ENCODE data around the gene RAB37.

Gene RAB37

DNA sequence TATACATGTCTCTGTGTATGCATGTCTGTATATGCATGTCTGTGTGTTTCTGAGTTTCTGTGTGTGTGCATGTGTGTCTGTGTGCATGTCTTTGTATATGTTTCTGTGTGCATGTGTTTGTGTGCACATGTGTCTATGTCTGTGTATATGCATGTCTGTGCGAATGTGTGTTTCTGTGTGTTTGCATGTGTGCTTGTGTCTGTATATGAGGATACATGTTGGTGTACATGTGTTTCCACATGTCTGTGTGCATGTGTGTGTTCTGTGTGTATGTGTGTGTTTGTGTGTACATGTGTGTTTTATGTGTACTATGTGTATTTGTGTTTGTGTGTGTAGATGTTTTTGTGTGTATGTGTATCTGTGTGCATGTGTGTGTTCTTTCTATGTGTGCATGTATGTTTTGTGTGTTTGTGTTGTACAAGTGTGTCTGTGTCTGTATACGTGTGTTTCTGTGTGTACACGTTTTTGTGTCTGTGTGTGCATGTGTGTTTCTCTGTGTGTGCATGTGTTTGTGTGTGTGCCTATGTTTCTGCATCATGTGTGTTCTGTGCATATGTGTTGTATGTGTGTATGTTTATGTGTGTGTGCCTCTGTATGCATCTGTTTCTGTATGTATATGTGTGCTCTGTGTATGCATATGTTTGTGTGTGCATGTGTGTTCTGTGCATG is 8.9 kb upstream of the RAB37 start:
- DNase-seq (ENCODE audit: low spot score) = no peak

DNA sequence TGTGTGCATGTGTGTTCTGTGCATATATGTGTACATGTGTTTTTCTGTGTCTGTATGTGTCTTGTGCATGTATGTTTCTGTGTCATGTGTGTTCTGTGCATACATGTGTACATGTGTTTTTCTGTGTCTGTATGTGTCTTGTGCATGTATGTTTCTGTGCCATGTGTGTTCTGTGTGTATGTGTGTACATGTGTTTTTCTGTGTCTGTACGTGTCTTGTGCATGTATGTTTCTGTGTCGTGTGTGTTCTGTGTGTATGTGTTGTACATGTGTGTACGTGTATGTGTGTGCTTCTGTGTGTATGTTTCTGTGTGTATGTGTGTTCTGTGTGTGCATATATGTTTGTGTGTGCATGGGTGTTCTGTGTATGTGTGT is 8.4 kb upstream of the RAB37 start:
- no peak for DNase-seq (ENCODE audit: low spot score)

DNA sequence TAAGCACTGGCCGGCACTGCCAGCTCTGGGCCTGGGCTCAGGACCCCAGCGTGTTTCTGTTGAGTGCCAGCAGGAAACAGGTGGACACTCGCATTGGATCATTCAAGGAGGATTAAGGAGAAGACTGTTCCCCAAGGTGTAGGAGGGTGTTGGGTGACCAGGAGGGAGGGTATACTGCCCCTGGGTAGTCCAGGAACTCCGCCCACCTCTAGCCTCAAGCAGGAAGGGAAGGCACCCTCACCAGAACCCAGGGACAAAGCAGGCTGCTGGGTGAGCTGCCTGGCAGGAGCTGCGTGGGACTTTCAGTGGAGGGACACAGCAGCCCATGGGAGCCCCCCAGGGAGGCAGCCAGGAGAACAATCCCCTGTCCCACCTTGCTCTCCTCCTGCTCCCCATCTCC is 7.7 kb upstream of the RAB37 start:
- DNase-seq (ENCODE audit: low spot score) = no peak

DNA sequence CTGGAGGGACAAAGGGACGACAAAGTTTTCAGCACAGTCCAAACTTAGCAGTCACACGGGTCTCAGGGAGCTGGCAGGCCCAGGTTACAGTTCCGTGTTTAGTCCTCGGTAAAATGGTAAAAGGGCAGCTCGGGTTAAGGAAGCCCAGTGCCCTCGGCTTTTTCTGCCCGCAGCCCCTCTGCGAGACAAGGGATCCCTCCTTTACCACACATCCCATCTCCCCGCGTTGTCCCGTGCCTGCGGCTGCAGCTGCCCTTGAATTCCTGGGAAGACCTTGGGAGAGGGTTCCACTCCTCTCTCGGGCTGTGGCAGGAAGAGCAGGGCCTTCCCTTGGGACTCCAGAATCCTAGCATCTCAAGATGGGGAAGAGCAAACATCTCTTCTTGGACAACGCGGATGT is 7.2 kb upstream of the RAB37 start:
- DNase-seq (ENCODE audit: low spot score) = no peak

DNA sequence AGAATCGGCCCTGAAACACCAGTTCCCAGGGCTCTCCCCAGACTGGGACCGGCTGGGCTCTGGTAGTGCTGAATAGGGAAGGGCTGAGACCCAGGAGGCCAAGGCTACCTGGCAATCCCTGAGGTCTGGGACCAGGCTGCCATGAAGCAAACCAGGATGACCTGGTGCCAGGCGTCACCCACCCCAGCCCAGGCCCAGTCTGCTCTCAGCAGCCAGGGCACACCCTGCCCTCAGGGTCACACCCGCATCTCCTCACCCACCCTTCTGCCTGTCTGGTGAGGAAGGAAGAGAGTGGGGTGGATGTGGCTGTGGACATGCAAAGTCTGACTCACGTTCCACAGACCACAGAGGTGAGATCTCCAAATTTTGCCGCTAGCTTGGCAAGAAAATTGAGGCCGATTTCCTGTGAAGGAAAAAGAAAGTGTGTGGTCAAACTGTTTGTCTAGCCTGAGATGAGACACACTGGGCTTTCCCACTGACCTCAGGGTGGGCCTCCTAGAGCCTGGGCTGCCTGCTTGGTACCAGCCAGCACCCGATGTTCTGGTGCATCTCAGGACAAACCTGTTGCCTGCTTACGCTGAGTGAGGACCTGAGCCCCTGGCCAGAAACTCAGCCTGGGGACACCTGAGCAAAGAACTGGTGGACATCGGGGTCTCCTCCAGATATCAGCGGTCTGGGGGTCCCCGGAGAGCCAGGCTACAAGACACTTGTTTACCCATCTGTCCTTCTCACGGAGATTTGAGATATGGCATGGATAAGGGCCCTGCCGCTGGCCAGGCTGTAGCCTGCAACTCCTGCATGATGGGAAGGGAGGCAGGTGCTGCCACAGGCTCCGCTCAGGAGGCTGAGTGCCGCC is 6.3 kb upstream of the RAB37 start:
- no peak for DNase-seq (ENCODE audit: low spot score)

DNA sequence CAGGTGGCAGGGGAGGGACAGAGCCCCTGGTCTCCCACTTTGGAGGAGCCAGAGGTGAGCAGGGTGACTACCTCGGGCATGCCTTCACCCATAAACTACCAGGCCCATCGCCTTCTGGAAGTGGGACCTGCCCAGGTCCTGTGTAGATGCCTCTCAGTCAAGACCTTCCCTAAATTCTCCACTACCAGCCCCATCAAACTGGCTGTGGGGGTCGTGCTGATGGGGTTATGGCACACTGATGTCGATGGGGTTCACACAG is 5.8 kb upstream of the RAB37 start:
- no peak for DNase-seq (ENCODE audit: low spot score)

DNA sequence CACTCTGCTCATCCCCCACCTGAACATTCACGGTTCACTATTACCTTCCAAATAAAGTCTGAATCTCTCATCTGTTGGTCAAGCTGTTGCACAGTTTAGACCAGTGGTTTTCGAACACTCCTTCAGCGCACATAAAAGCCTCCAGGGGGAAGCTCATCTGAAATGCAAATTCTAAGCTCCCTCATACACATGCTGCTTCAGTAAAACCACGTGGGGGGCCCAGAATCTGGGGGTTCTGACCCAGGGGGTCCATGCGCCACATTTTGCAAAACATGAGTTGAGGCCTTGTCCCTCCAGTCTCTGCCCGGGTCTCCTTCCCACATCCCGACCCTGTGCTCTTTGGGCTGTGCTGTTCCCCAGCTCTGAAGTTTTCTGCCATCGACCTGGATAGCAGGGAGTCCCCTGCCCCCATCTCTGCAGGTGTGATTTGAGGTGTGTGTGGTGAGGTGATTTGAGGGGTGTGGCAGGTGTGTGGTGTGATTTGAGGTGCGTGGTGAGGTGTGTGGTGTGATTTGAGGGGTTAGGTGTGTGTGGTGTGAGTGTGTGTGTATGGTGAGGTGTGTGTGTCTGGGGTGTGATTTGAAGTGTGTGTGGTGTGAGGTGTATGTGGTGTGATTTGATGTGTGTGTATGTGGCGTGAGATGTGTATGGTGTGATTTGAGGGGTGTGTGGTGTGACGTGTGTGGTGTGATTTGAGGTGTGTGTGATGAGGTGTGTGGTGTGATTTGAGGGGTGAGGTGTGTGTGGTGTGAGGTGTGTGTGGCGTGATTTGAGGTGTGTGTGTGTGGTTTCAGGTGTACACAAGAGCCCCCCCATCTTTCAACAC is 4.8 kb upstream of the RAB37 start:
- DNase-seq (ENCODE audit: low spot score) = no peak

DNA sequence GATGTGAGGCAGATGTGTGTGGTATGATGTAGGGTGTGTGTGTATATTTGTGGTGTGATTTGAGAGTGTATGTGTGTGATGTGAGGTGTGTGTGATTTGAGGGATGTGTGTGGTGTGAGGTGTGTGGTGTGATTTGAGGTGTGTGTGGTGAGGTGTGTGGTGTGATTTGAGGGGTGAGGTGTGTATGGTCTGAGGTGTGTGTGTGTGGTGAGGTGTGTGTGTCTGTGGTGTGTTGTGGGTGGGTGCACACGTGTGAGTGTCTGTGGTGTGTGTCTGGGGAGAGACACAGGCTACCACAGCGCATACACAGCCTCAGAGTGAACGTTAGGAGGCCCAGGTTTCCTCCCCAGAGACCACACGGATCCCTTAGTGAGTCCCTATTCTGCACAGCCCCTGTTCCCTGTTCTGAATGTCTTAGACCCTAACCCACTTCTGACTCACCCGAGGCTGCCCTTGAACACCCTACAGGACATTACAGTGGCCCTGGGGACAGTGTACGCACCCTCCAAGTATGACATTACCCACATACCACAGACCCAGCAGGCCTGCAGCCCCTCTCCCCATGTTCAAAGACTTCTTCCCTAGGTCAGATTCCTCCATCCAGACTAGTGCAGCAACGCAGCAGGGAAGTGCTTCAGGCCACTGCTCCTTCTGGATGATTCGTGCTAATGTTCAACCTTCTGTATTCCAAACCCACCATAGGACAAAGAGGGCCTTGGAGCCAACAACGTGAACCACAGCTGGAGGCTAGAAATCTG is 3.5 kb upstream of the RAB37 start:
- no peak for DNase-seq (ENCODE audit: low spot score)

DNA sequence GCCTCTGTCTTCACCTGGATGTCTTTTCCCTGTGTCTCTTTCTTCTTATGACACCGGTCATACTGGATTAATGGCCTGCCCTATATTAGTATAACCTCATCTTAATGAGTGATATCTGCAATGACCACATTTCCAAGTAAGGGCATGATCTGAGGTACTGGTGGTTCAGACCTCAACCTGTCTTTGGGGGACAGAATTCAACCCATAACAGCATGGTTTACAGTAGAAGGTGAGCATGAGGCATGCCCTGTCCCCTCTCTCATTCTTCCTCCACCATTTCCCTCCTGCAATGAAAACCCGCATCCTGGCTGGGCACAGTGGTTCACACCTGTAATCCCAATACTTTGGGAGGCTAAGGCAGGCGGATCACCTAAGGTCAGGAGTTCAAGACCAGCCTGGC is 2.8 kb upstream of the RAB37 start:
- no peak for DNase-seq (ENCODE audit: low spot score)

DNA sequence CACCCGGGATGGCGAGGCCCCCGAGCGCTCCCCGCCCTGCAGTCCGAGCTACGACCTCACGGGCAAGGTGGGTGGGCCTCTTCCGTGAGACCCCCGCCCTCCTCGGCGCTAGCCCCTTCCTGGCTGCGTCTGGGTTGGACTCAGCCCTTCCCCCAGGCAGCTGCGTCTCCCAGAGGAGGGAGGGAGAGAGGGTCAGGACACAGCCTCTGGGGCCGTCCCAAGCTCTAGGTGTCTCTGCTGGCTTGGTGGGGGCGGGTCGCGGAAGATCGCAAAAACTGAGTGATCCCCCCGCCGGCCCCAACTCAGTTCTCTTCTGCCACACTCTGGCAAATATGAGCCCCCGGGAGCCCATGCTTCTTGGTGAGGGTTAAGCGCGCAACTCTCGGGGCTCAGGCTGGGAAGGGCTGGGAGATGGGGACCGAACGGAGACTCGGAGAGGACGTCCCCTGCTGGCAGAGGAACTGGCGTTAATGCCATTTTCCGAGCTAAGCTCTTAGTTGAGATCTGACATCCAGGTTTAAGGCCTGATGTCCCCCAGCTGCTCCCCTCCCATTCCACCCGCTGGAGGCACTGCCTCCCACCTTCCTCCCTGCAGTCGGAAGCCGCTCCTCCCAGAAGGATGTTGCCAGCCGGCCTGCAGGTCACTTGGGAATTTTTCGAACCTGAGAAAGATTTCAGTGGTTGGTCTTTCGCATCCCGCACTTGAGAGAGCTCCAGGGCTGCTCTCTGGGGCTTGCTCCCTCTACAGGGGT is 419 bp downstream of the RAB37 start:
- no peak for DNase-seq (ENCODE audit: low spot score)

DNA sequence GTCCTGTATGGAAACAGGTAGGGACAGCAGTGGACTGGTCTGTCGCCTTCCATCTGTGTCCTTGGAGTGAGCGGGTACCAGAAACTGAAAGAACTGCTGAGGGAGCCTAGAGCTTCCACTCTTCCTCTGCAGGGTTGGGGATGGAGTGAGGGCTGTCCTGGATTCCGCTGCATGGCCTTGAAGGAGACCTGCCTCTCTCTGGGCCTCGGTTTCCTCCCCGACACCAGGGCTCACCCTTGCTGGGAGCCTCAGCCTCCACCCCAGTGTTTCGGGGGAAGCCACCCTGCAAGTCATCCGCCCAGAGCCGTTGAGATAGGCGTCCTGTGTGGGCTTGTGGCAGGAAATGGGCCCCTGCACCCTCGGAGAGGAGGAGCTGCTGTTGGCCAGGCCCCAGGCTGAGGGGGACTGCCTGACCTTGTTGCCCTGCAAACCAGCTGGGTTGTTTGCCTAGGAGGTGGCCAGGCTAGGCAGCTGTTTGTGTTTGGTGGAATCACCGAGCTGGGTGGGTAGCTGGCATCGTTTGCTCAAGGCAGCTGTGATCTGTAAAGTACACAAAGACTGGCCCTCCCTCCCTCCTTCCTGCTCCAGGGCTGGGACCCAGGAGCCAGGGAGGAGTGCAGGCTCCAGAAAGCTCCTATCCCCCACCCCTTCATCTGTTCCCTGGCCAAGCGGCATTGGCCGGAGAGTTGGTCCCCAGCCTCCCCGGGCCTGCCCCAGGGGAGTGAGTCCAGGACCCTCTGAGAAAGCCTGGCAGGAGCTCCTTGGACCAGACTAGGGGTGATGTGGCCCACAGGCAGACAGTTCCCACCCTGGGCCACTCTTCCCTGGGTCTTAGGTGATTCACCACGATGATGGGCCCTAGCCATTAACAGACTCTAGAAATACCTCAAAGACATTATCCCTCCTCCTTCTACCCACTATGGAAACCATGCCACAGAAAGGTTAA is 1.3 kb downstream of the RAB37 start:
- DNase-seq (ENCODE audit: low spot score) = no peak

DNA sequence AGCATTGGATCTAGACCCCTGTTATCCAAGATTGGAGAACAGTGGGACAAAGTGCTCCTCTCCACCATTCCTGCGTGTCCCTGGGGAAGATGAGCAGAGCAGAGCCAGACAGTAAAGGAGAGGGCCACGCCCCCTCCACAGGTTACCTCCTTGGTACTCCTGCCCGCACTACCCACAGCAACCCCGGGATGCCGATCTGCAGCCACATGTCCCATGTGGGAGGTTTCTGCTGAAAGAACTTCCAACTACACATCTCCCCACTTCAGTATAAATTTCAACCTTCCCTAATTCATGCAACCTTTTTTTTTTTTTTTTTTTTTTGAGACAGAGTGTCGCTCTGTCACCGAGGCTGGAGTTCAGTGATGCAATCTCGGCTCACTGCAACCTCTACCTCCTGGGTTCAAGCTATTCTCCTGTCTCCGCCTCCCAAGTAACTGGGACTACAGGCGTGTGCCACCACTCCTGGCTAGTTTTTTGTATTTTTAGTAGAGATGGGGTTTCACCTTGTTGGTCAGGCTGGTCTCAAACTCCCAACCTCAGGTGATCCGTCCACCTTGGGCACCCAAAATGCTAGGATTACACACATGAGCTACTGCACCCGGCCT is 2.3 kb downstream of the RAB37 start:
- DNase-seq (ENCODE audit: low spot score) = no peak

DNA sequence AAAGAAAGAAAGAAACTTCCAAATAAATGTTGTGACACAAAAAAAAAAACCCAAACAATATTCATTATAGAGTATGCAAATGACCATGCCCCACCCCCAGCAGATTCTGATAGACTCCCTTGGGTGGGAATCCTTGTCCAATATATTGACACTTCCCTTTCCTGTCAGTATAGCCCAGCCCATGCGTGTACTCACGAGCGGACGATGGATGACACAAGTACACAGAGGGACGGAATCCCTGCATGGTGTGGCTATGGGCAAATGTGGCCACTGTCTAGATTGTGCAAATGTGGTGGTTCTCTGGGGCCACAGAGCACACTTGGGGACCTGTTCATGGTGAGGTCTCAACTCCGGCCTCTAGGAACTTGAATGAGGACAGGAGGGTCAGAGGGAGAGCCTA is 3.1 kb downstream of the RAB37 start:
- no peak for DNase-seq (ENCODE audit: low spot score)

DNA sequence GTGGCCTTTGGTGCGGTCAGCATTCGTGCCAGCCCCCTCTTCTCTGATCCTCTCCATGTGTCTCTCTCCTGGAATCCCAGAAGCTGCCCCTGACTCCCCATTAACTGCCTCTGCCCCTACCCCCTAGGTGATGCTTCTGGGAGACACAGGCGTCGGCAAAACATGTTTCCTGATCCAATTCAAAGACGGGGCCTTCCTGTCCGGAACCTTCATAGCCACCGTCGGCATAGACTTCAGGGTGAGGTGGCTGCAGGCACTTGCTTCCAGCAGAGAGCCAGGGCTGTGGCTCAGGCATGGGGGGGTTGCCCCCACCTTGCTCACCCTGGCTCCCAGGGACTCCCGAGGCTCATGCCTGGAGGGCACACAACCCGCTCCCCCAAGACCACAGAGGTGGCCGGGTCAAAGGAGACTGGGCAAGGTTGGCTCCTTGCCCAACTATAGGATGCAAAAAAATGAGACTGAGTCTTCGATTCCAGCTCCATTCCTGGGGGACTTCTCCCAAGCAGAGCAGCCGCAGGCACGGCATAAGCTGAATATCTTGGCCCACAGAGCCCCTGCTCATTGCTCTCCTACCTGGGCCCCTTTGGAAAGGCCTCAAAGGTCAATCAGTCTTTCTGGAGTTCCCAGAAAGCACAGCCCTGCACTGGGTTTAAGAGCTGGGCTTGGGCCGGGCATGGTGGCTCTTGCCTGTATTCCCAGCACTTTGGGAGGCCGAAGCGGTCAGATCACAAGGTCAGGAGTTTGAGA is 3.8 kb downstream of the RAB37 start:
- no peak for DNase-seq (ENCODE audit: low spot score)

DNA sequence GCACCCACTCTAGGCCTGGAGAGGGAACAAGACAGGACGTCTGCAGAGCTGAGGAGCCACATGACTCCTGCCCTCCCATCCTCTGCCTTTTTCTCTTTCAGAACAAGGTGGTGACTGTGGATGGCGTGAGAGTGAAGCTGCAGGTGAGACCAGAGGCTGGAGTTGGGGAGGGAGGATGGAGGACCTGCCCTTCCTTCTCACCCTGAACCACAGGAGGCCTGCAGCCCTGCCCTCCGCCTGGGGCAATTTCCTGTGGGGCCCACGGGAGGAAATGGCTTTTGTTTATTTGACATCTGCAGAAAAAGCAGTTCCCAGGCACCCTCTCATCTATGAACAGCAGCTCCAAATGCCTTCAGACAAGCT is 5.1 kb downstream of the RAB37 start:
- no peak for DNase-seq (ENCODE audit: low spot score)

DNA sequence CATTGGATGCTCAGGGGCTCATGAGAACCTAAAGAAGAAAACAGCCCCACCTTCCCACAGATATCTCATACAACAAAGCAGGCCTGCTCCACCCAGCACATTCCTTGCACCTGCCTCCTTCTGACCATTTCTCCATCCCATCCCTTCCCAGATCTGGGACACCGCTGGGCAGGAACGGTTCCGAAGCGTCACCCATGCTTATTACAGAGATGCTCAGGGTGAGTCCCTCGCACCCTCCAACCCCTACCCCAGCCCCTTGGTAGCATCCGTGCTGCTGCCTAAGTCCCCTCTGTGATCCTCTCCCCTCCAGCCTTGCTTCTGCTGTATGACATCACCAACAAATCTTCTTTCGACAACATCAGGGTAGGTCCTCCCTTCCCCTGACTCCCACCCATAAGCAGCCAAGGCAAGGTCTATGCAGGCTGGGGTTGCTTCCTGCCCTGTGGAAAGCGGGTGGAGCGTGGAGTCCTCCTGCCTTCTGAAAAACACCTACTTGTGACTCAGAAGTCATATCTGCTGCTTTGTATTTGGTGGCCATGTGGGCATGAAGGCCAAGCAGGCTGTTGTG is 6.0 kb downstream of the RAB37 start:
- DNase-seq (ENCODE audit: low spot score) = no peak

DNA sequence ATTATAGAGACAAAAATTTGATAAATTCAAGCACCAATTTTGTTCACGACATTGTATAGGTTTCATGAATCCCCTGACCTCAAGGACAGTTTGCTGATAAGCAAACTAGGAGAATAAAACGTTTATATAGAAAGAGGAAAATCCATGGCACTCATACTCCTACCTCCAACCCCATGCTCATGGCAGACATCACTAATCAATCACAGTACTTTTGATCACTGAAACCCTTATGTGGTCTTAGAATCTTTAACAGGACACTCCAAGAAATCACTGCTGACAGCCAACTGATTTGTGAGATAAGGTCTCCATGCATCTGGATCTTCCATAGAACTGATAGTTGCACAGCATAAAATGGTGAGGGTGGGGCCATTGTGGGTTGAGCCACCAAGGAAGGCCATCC is 6.7 kb downstream of the RAB37 start:
- no peak for DNase-seq (ENCODE audit: low spot score)

DNA sequence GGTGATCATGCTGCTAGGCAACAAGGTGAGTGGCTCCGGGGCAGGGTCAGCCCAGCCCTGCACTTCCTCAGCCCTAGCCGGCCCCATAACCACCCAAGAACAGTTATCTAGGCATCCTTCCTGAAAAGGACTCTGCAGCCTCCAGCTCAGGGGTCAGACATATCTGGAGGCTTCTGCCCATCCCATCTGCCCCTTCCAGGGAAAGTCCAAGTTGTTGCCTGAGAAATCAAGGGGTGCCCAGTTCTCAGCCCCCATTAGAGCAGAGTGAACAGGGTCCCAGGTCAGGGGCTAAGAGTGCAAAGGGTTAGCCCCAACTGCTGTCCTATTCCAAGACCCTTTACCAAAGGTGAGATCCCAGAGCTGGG is 7.3 kb downstream of the RAB37 start:
- DNase-seq (ENCODE audit: low spot score) = no peak
